ENCODE results near the gene WNT7B. TPM values are rescaled to one million over a fixed set of nuclear protein-coding genes. Genes with fewer than 3 reads are reported as not detected.

The WNT7B gene
- total RNA-seq, 2 experiments from 2014 or later, result not detected

DNA sequence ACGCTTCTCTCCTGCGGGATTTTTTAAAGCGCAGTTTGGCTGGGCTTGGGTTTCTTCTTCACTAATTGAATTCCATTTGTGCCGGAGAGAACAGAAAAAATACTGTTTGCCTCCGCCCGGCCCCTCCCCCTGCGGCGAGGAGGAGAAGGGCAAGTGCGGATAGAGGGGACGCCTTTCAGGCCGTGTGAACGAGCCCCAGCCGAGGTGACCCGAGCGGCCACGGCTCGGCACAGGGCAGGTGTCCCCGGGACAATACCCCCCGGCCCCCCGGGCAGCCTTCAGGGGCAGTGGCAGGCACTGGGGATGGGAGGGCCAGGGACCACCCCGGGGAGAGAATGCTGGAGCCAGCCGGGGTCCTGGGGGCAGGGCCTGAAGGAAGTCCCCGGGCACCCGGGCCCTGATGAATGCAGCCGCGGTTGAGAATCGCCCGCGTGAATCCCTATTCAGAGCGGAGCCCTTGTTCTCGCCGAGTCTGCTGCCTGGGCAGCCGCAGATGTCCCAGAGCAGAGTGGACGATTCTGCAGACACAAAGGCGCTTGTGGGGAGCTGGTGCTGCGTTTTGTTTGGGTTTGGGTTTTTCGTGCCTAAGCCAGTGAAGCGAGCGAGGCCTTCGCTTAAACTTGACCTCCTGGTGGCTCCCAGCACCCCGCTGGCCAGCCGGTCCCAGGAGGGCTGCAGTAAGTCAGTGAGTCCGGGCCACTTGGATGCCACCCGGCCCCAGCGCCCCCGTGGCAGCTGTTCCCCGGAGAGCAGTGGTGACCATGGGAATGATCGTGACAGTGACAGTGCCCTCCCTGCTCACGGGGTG is 96.0 kb downstream of the WNT7B start:
- POLR2A ChIA-PET, result no interaction called here
- no peak for DNase-seq

DNA sequence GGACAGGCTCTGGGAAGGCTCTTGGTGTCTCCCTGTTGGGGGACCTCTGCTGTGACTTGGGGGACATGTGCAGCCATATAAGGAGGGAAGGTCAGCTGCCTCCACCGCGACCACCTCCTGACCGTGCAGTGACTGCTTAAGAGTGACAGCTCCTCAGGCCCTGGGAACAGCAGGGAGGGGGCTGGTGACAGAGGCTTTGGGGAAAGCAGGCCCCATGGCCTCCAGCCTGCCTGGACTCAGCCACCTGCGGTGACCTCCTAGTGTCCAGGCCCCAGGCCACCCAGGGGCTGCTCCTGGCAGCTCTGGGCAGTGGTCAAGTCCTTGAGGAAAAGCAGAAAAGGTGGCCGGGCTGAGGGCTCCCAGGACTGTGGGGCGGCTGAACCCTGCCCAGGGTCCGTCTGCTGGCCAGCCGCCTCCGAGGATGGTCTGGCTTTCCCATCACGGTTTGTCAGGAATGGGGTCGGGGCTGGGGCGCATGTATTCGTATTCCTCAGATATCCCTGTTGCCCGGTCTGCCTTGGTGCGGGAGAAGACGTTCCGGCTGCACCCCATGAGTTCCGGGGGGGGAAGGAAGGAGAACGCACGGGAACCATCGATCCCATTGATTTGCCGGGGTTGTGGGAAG is 96.8 kb downstream of the WNT7B start:
- DNase-seq, result no peak
- H3K4me1 Mint-ChIP-seq, result no peaks in the 10 kb centered on the region
- CTCF ChIA-PET, result no interaction called here
- POLR2A ChIA-PET, result no interaction called here
- no peak overlapping the region for H3K27ac Mint-ChIP-seq
- H3K36me3 Mint-ChIP-seq (ENCODE audit: low read depth), result no peaks in the 10 kb centered on the region
- H3K27me3 Mint-ChIP-seq, result peaks cover 40% of the 10 kb centered on the region
- H3K4me3 Mint-ChIP-seq, result no peak overlapping the region
- H3K9me3 Mint-ChIP-seq, result no peaks in the 10 kb centered on the region

More for the DNA sequence above, 96.0 kb downstream of the WNT7B start:
- CTCF ChIA-PET, result no interaction called here
- Mint-ChIP-seq H3K4me1 (no peaks in the 10 kb centered on the region), H3K9me3 (no peaks in the 10 kb centered on the region), H3K4me3 (no peak overlapping the region), H3K27ac (no peak overlapping the region), H3K36me3 (ENCODE audit: low read depth) (no peaks in the 10 kb centered on the region), H3K27me3 (peaks cover 34% of the 10 kb centered on the region)

DNA sequence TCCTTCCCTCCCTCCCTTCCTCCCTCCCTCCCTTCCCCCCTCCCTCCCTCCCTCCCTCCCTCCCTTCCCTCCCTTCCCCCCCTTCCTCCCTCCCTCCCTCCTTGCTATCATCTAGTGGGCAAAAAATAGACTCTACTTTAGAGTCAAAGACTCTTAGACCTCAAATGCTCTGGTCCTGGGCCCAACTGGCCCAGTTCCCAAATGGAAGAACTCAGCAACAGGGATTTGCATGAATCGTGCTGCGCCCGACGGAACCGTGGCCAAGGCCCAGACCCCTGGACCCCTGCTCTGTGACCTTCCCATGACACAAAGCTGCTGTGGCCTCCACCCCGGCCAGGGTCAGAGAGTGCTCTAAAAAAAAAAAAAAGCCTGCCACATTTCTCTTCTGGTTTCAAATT is 97.4 kb downstream of the WNT7B start:
- ChIA-PET CTCF (no interaction called here), POLR2A (no interaction called here)
- no peak overlapping the region for H3K27ac Mint-ChIP-seq
- H3K4me1 Mint-ChIP-seq, result no peaks in the 10 kb centered on the region
- no peak overlapping the region for H3K4me3 Mint-ChIP-seq
- no peaks in the 10 kb centered on the region for H3K36me3 Mint-ChIP-seq (ENCODE audit: low read depth)
- DNase-seq, result no peak
- peaks cover 43% of the 10 kb centered on the region for H3K27me3 Mint-ChIP-seq
- H3K9me3 Mint-ChIP-seq, result no peaks in the 10 kb centered on the region

DNA sequence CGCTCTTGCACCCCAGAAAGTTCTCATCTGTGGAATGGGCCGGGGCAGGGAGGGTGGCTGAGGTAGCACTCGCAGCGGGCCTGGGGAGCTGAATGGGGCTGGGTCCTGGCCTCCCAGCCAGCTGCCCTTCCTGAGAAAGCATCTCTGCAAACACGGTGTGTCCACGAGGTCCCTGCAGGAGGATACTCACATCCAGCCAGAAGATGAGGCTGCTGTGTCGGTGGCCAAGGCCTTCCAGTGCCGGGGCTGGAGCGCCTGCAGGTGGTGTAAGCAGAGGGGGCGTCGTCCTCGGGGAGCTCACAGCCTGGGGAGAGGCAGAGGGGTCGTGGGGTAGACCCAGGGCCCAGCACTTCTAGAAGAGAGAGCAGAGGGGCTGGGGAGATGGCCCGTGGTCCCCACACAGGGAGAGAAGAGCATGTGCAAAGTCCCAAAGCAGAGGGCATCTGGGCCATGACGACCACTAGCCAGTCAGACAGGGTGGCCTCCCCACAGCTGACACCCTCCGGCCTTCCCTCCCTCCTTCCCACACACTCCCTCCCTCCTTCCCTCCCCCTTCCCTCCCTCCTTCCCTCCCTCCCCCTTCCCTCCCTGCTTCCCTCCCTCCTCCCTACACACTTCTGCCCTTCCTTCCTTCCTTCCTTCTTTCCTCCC is 97.9 kb downstream of the WNT7B start:
- DNase-seq, result no peak
- Mint-ChIP-seq H3K4me1 (no peaks in the 10 kb centered on the region), H3K9me3 (no peaks in the 10 kb centered on the region), H3K4me3 (no peak overlapping the region), H3K36me3 (ENCODE audit: low read depth) (no peaks in the 10 kb centered on the region), H3K27ac (no peak overlapping the region), H3K27me3 (peaks cover 46% of the 10 kb centered on the region)
- ChIA-PET CTCF (interaction anchor here (1.4 kb wide), 1 partner anchor 16 kb away, joined by 6 read pairs; no protein-coding TSS in a partner anchor), POLR2A (no interaction called here)

DNA sequence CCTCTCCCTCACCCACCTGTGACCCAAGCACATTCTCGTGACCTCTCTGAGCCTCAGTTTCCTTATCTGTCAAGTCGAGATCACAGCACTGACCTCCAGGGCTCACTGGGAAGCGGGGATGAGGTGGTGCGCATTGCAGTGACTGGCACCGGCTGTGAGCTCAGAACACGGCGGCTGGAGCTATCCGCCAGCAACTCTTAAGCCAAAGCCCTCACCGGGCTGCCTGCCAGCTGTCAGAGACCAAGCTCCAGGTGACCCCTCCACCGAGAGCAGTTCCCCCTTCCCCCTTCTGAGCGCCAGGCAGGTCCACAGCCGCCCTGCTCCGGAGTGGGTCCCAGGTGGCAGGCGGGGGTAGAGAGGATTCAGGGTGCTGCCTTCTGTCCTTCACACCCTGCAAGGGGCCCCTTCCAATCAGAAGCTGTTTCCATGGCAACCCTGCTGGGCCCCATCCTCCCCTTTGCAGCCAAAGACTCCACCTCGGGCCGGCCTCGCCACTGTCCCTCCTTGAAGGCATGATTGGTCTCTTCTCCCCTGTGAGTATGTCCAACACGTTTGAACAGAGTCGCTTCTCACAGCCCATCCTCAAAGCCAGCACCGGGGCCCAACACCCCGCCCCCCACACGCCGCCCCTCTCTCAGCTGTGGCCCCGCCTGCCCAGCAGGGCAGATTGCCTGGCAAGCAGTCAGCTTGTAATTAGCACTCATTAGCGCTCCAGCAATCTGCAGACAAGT is 98.7 kb downstream of the WNT7B start:
- POLR2A ChIA-PET, result no interaction called here

DNA sequence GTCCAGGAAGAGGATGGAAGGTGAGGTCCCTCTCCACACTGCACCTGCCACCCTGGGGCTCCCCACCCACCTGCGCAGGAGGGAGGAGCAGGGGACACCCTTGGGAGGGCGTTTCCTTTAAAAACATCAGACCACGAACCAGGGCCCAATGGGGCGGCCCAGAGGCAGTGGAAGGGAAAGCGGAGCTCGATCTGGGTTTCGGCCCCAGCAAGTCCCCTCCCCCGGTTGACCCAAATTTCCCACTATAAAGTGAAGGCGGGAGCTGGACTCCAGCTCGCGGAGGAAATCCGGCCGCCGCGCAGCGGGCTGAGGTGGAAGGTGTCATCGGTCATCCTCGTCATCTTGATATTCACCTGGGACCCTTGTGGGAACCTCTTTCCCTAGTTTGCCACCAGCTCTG is 99.3 kb downstream of the WNT7B start:
- Mint-ChIP-seq H3K27me3 (peaks cover 53% of the 10 kb centered on the region), H3K9me3 (no peaks in the 10 kb centered on the region), H3K4me3 (no peak overlapping the region), H3K36me3 (ENCODE audit: low read depth) (no peaks in the 10 kb centered on the region), H3K27ac (no peak overlapping the region), H3K4me1 (no peaks in the 10 kb centered on the region)
- ChIA-PET CTCF (interaction anchor here (1.4 kb wide), 1 partner anchor 14 kb away, joined by 6 read pairs; no protein-coding TSS in a partner anchor), POLR2A (no interaction called here)
- no peak for DNase-seq

More for the DNA sequence above, 98.7 kb downstream of the WNT7B start:
- Mint-ChIP-seq H3K27me3 (peaks cover 49% of the 10 kb centered on the region), H3K27ac (no peak overlapping the region), H3K9me3 (no peaks in the 10 kb centered on the region), H3K4me1 (no peaks in the 10 kb centered on the region), H3K36me3 (ENCODE audit: low read depth) (no peaks in the 10 kb centered on the region), H3K4me3 (no peak overlapping the region)
- CTCF ChIA-PET, result interaction anchor here (1.4 kb wide), 1 partner anchor 15 kb away, joined by 6 read pairs; no protein-coding TSS in a partner anchor
- DNase-seq, result no peak

DNA sequence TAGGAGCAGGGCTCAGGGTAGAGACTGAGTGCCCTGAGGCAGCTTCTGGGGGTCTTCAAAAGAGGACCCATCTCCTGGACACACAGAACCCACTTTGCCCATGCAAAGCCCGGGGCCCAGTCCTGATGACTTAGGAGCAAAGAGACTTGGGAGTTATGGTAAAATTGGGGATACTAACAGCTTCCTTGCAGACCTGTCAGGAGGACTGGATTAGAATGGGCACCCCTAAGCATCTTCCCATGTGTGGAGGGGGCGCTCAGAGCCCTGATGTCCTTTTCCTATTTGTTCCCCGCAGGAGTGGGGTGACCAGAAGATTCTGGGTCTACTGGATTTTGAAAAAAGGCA is 100.0 kb downstream of the WNT7B start:
- Mint-ChIP-seq H3K27me3 (peaks cover 54% of the 10 kb centered on the region), H3K36me3 (ENCODE audit: low read depth) (no peaks in the 10 kb centered on the region), H3K4me3 (no peak overlapping the region), H3K4me1 (no peaks in the 10 kb centered on the region), H3K27ac (no peak overlapping the region), H3K9me3 (no peaks in the 10 kb centered on the region)
- ChIA-PET CTCF (no interaction called here), POLR2A (no interaction called here)
- no peak for DNase-seq

DNA sequence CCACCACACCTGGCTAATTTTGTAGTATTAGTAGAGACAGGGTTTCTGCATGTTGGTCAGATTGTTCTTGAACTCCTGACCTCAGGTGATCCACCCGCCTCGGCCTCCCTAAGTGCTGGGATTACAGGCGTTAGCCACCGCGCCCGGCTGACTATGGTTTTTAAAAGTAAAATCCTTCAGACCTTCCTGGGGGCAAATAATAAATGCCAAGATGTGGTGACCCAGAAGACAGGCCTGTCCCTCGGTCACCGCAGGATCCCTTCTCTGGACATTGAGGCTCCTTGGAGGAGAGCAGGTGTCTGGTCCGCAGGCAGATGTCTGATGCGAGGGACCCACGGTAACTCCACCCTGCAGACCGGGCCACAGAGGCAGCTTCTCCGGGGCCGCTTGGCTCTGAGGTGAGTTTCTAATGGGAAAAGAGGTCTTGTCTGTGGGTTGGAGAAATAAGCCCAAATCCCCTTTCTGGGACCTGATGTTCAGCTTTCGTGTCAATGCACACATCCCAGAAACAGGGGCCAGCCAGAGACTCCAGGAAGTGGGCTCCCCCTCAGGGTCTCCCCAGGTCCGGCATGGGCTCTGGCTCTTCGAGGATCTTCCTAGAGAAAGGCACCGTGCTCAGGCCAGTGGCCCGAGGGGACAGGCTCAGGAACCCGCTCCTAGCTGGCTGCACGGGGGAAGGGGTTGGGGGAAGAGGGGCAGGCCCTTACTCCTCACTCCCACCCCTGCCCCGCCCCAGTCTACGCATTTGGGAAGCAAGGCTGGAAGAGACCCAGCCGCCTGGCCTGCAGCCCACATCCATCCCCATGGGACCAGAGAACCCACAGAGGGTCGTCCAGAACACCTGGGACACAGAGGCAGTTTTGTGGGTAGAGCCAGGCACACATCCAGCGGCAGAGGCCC is 100.6 kb downstream of the WNT7B start:
- no peaks in the 10 kb centered on the region for H3K4me1 Mint-ChIP-seq
- DNase-seq, result no peak
- CTCF ChIA-PET, result no interaction called here
- POLR2A ChIA-PET, result no interaction called here
- no peaks in the 10 kb centered on the region for H3K9me3 Mint-ChIP-seq
- H3K27ac Mint-ChIP-seq, result no peak overlapping the region
- peaks cover 51% of the 10 kb centered on the region for H3K27me3 Mint-ChIP-seq
- no peak overlapping the region for H3K4me3 Mint-ChIP-seq
- H3K36me3 Mint-ChIP-seq (ENCODE audit: low read depth), result no peaks in the 10 kb centered on the region

DNA sequence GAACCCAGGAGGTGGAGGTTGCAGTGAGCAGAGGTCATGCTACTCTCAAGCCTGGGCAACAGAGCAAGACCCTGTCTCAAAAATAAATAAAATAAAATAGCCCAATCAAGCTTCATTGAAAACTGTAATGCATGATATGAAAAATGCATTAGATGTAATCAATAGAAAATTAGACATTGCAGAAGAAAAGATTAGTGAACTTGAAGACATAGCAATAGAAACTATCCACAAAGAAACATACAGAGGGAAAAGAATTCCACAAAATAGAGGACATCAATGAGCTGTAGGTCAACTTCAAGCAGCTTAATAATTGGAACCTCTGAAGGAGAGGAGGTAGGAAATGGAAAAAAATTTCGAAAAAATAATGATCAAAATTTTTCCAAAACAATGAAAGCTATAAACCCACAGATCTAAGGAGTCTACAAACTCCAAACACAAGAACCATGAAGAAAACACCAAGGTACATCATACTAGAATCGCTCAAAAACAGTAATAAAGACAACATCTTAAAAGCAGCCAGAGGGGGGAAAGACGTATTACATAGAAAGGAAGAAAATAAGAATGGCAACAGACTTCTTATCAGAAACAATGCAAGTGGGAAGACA is 104.2 kb downstream of the WNT7B start:
- Mint-ChIP-seq H3K9me3 (no peaks in the 10 kb centered on the region), H3K4me1 (no peaks in the 10 kb centered on the region), H3K27ac (no peak overlapping the region), H3K4me3 (no peak overlapping the region), H3K36me3 (ENCODE audit: low read depth) (no peaks in the 10 kb centered on the region), H3K27me3 (peaks cover 38% of the 10 kb centered on the region)
- CTCF ChIA-PET, result interaction anchor here (1.8 kb wide), 1 partner anchor 10 kb away, joined by 6 read pairs; no protein-coding TSS in a partner anchor
- POLR2A ChIA-PET, result no interaction called here
- no peak for DNase-seq

DNA sequence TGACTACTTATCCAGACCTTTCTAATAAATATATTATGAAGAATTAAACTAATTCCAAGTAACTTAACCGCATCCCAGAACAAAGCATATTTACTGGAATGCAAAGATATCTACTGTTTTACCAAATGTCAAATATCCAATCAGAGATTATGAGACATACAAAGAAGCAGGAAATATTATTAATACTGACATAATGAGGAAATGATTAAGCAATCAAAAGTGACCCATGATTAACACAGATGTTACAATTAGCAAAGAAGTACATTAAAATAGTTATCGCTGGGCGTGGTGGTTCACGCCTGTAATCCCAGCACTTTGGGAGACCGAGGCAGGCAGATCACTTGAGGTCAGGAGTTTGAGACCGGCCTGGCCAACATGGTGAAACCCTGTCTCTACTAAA is 105.2 kb downstream of the WNT7B start:
- no peaks in the 10 kb centered on the region for H3K36me3 Mint-ChIP-seq (ENCODE audit: low read depth)
- H3K4me3 Mint-ChIP-seq, result no peak overlapping the region
- ChIA-PET CTCF (interaction anchor here (1.8 kb wide), 1 partner anchor 9 kb away, joined by 6 read pairs; no protein-coding TSS in a partner anchor), POLR2A (no interaction called here)
- H3K27ac Mint-ChIP-seq, result no peak overlapping the region
- DNase-seq, result no peak
- H3K27me3 Mint-ChIP-seq, result peaks cover 37% of the 10 kb centered on the region
- no peaks in the 10 kb centered on the region for H3K9me3 Mint-ChIP-seq
- no peaks in the 10 kb centered on the region for H3K4me1 Mint-ChIP-seq

Data from activated CD4-positive, alpha-beta memory T cell treated with anti-CD3 and anti-CD28 coated beads, Interleukin-2, amount 10 ng/mL, durations not matched to agents 7 days and 5 days (primary cell).